GOT3 (cell line): ENCODE data around the gene KCND3.

ENCODE experiments used
- DNase-seq: peaks from one replicate; lab custom pipeline; 2025; ENCODE audit warnings: mixed read lengths; lab: John Stamatoyannopoulos, UW

KCND3 gene

GRCh38 chr1:111958851-111959250 is 30.6 kb downstream of the KCND3 start:
- DNase-seq, result no peak

- no peak for DNase-seq
Observed at GRCh38 chr1:111958075-111958474, 31.4 kb downstream of the KCND3 start.

GRCh38 chr1:111956155-111956771 is 33.2 kb downstream of the KCND3 start:
- DNase-seq, result no peak

GRCh38 chr1:111955755-111956154 is 33.7 kb downstream of the KCND3 start:
- no peak for DNase-seq

GRCh38 chr1:111953797-111954196 is 35.7 kb downstream of the KCND3 start:
- DNase-seq, result no peak

GRCh38 chr1:111952125-111952657 is 37.3 kb downstream of the KCND3 start:
- no peak for DNase-seq

- DNase-seq, result no peak
Observed at GRCh38 chr1:111948209-111949171, 41.0 kb downstream of the KCND3 start.

- no peak for DNase-seq
Observed at GRCh38 chr1:111943846-111944749, 45.4 kb downstream of the KCND3 start.

- DNase-seq, result no peak
Observed at GRCh38 chr1:111943066-111943465, 46.4 kb downstream of the KCND3 start.

- DNase-seq, result no peak
Observed at GRCh38 chr1:111938536-111938935, 50.9 kb downstream of the KCND3 start.

GRCh38 chr1:111938123-111938522 is 51.3 kb downstream of the KCND3 start:
- no peak for DNase-seq

GRCh38 chr1:111937147-111937725 is 52.2 kb downstream of the KCND3 start:
- peak; percentile 11 for DNase-seq

GRCh38 chr1:111934106-111934852 is 55.2 kb downstream of the KCND3 start:
- no peak for DNase-seq

- no peak for DNase-seq
Observed at GRCh38 chr1:111930356-111930755, 59.1 kb downstream of the KCND3 start.

- no peak for DNase-seq
Observed at GRCh38 chr1:111928531-111928930, 60.9 kb downstream of the KCND3 start.

- no peak for DNase-seq
Observed at GRCh38 chr1:111927652-111928051, 61.8 kb downstream of the KCND3 start.

GRCh38 chr1:111924786-111925185 is 64.7 kb downstream of the KCND3 start:
- DNase-seq, result no peak

GRCh38 chr1:111923766-111924165 is 65.7 kb downstream of the KCND3 start:
- no peak for DNase-seq

GRCh38 chr1:111921948-111922347 is 67.5 kb downstream of the KCND3 start:
- DNase-seq, result no peak

GRCh38 chr1:111920221-111921024 is 69.0 kb downstream of the KCND3 start:
- DNase-seq, result peak; percentile 10
